OCI-LY7 (cell line): Measurements from ENCODE around the gene AFG3L2. TPM values are rescaled to one million over a fixed set of nuclear protein-coding genes. Genes with fewer than 3 reads are reported as not detected.

ENCODE experiments used
- BruUV-seq: library from RNA; stranded (reverse); fragments of 400-500 nt; replicated peaks from 2 replicates; lab custom pipeline; 2021; lab: Mats Ljungman, UMichigan
- CTCF ChIA-PET: fragments of 300-600 bp; sonication (Branson Sonifier 250); formaldehyde crosslinking; loops from one replicate; lab custom pipeline; 2022; ENCODE audit warnings: antibody characterized with exemption; ENCODE audit not compliant: unreplicated experiment; lab: Charles Lee
- POLR2A ChIA-PET: fragments of 300-600 bp; sonication (Branson Sonifier 250); formaldehyde crosslinking; loops from one replicate; lab custom pipeline; 2022; ENCODE audit warnings: antibody characterized with exemption; lab: Charles Lee
- DNase-seq: peaks from one replicate; pipeline ENCODE4 v3.0.0-alpha.2; 2015; ENCODE audit warnings: low spot score
- H2AFZ ChIP-seq: fragments of 200-600 bp; sonication (generic), shearing (Covaris generic); 2 replicates; pipeline ENCODE4 v1.6.1; 2014; ENCODE audit warnings: mild to moderate bottlenecking, antibody characterized with exemption, low read length, moderate library complexity
- H3K27ac ChIP-seq: fragments of 200-600 bp; sonication (generic); 2 replicates; pipeline ENCODE4 v1.5.1; 2014; ENCODE audit warnings: mixed run types, low read depth, mild to moderate bottlenecking, moderate library complexity, low read length, inconsistent platforms; ENCODE audit not compliant: poor library complexity, severe bottlenecking
- H3K36me3 ChIP-seq: fragments of 200-600 bp; sonication (generic); 2 replicates; pipeline ENCODE4 v1.6.1; 2014; ENCODE audit warnings: mild to moderate bottlenecking, antibody characterized with exemption, low read length, moderate library complexity, mixed read lengths; ENCODE audit not compliant: insufficient read depth
- H3K4me1 ChIP-seq: fragments of 200-600 bp; sonication (generic); 2 replicates; pipeline ENCODE4 v1.5.1; 2014; ENCODE audit warnings: mild to moderate bottlenecking, low read length; ENCODE audit not compliant: insufficient read depth, poor library complexity, severe bottlenecking
- H3K4me2 ChIP-seq: fragments of 200-600 bp; sonication (generic); 2 replicates; pipeline ENCODE4 v1.6.1; 2014; ENCODE audit warnings: mild to moderate bottlenecking, low read length
- H3K4me3 ChIP-seq: fragments of 200-600 bp; sonication (generic); 2 replicates; pipeline ENCODE4 v1.5.1; 2014; ENCODE audit warnings: mild to moderate bottlenecking, low read depth, low read length; ENCODE audit not compliant: poor library complexity, severe bottlenecking
- H3K79me2 ChIP-seq: fragments of 200-600 bp; sonication (generic); 2 replicates; pipeline ENCODE4 v1.6.1; 2016; ENCODE audit warnings: low read depth, mild to moderate bottlenecking, low read length, moderate library complexity, mixed read lengths; ENCODE audit not compliant: insufficient read depth
- H3K9me2 ChIP-seq: fragments of 200-600 bp; sonication (generic); 2 replicates; pipeline ENCODE4 v1.6.1; 2016; ENCODE audit warnings: mild to moderate bottlenecking, low read length, mixed read lengths; ENCODE audit not compliant: insufficient read depth
- H3K9me3 ChIP-seq: fragments of 200-600 bp; sonication (generic); 2 replicates; pipeline ENCODE4 v1.6.1; 2014; ENCODE audit warnings: mild to moderate bottlenecking, mixed run types, low read length, mixed read lengths
- H4K20me1 ChIP-seq: fragments of 200-600 bp; sonication (generic); 2 replicates; pipeline ENCODE4 v1.6.1; 2014; ENCODE audit warnings: mild to moderate bottlenecking, antibody characterized with exemption, low read length, moderate library complexity, mixed read lengths; ENCODE audit not compliant: insufficient read depth
- CTCF ChIP-seq: fragments of 200-600 bp; sonication (generic); conservative IDR thresholded peaks from 2 replicates; pipeline ENCODE4 v1.5.1; 2014; ENCODE audit warnings: mild to moderate bottlenecking, antibody characterized with exemption, low read length, moderate library complexity, mixed read lengths
- EZH2phosphoT487 ChIP-seq: fragments of 200-600 bp; sonication (generic); IDR thresholded peaks from 2 replicates; pipeline ENCODE4 v1.6.1; 2018; ENCODE audit warnings: low read depth, borderline replicate concordance, mild to moderate bottlenecking, mixed run types, antibody characterized with exemption, low read length, moderate library complexity, mixed read lengths
- intact Hi-C: fragments of 100-400 bp; cut with micrococcal nuclease; formaldehyde crosslinking; loops from one replicate; pipeline ENCODE4 v1.10.0; 2022; ENCODE audit not compliant: unreplicated experiment
- total RNA-seq, 2 experiments: library from RNA; depleted of rRNA in 1 of 2; stranded (reverse); fragments of >200 nt in 1 of 2; shearing (Covaris generic) in 1 of 2; gene quantifications; 2 replicates each; pipeline ENCODE4 v1.2.3, GENCODE V29; 2014 to 2022

AFG3L2 gene
- total RNA-seq, 2 experiments from 2014 or later, result 44.8 to 72.7 TPM

- CTCF ChIA-PET, result no interaction called here
- Histone ChIP-seq H4K20me1 (no peaks in the 10 kb centered on the region), H3K27ac (no peak overlapping the region), H3K36me3 (no peaks in the 10 kb centered on the region), H3K9me3 (no peaks in the 10 kb centered on the region), H3K9me2 (no peaks in the 10 kb centered on the region), H3K4me3 (no peak overlapping the region), H3K4me2 (no peak overlapping the region), H3K4me1 (peaks cover 9% of the 10 kb centered on the region), H3K79me2 (no peaks in the 10 kb centered on the region), H2AFZ (no peak overlapping the region)
- no peak for DNase-seq
- POLR2A ChIA-PET, result interaction anchor here (1.6 kb wide), 1 partner anchor 9 kb away, joined by 7 read pairs; no protein-coding TSS in a partner anchor
- BruUV-seq, result no TSS peak
- TF ChIP-seq CTCF (no peak), EZH2phosphoT487 (no peak)
- intact Hi-C loops, result no loop called here
Measured at GRCh38 chr18:12401881-12402280, 24.9 kb upstream of the AFG3L2 start.

GRCh38 chr18:12399231-12399630, 22.2 kb upstream of the AFG3L2 start:
- ChIA-PET CTCF (no interaction called here), POLR2A (no interaction called here)
- Histone ChIP-seq H3K36me3 (no peaks in the 10 kb centered on the region), H3K79me2 (no peaks in the 10 kb centered on the region), H3K27ac (no peak overlapping the region), H3K4me2 (no peak overlapping the region), H4K20me1 (no peaks in the 10 kb centered on the region), H3K4me1 (no peaks in the 10 kb centered on the region), H2AFZ (no peak overlapping the region), H3K4me3 (no peak overlapping the region), H3K9me3 (no peaks in the 10 kb centered on the region), H3K9me2 (no peaks in the 10 kb centered on the region)
- DNase-seq, result no peak
- no TSS peak for BruUV-seq
- TF ChIP-seq CTCF, result no peak
- TF ChIP-seq EZH2phosphoT487, result no peak
- intact Hi-C loops, result loop anchor here (10.0 kb wide), 1 partner anchor 326 kb away; no protein-coding TSS in a partner anchor

- H3K36me3 ChIP-seq, result no peaks in the 10 kb centered on the region
- no peaks in the 10 kb centered on the region for H4K20me1 ChIP-seq
- no peaks in the 10 kb centered on the region for H3K9me3 ChIP-seq
- no peak overlapping the region for H2AFZ ChIP-seq
- intact Hi-C loops, result loop anchor here (10.0 kb wide), 1 partner anchor 326 kb away; no protein-coding TSS in a partner anchor
- POLR2A ChIA-PET, result interaction anchor here (0.6 to 1.2 kb wide), 2 partner anchors 240 to 270 kb away, joined by 4 read pairs; no protein-coding TSS in a partner anchor
- no TSS peak for BruUV-seq
- H3K4me3 ChIP-seq, result no peak overlapping the region
- H3K79me2 ChIP-seq, result no peaks in the 10 kb centered on the region
- H3K9me2 ChIP-seq, result no peaks in the 10 kb centered on the region
- no peak overlapping the region for H3K27ac ChIP-seq
- TF ChIP-seq EZH2phosphoT487, result no peak
- no peak for TF ChIP-seq CTCF
- H3K4me2 ChIP-seq, result no peak overlapping the region
- H3K4me1 ChIP-seq, result no peaks in the 10 kb centered on the region
- CTCF ChIA-PET, result no interaction called here
- no peak for DNase-seq
Measured at GRCh38 chr18:12398625-12399024, 21.6 kb upstream of the AFG3L2 start.
